Panc1 (cell line): ENCODE data around the gene SH3BP1. TPM values are rescaled to one million over a fixed set of nuclear protein-coding genes. Genes with fewer than 3 reads are reported as not detected.

Experiments used
- ATAC-seq: fragments of 200-7000 bp; cut with Tn5 transposase; 2 replicates; pipeline ENCODE4 v1.9.1; 2020; ENCODE audit warnings: mild to moderate bottlenecking, moderate library complexity
- BruUV-seq: library from RNA; stranded (reverse); fragments of 400-500 nt; replicated peaks from 2 replicates; lab custom pipeline; 2021; lab: Mats Ljungman, UMichigan
- CTCF ChIA-PET: fragments of 300-600 bp; sonication (Branson Sonifier 250); formaldehyde crosslinking; loops from one replicate; lab custom pipeline; 2022; ENCODE audit warnings: antibody characterized with exemption; lab: Charles Lee
- POLR2A ChIA-PET: fragments of 300-600 bp; sonication (Branson Sonifier 250); formaldehyde crosslinking; loops from one replicate; lab custom pipeline; 2022; ENCODE audit warnings: antibody characterized with exemption; lab: Charles Lee
- DNase-seq: peaks from one replicate; pipeline ENCODE4 v3.0.0-alpha.2; 2010; ENCODE audit warnings: low read depth, low spot score
- H3K27ac ChIP-seq: 2 replicates; pipeline ENCODE4 v1.5.1; 2011; ENCODE audit warnings: mild to moderate bottlenecking, low read length, inconsistent platforms
- H3K27me3 ChIP-seq: fragments of 200-500 bp; sonication (Bioruptor generic); 2 replicates; pipeline ENCODE4 v1.6.0; 2014; ENCODE audit warnings: low read length, inconsistent platforms; ENCODE audit not compliant: control insufficient read depth, insufficient read depth
- H3K36me3 ChIP-seq: fragments of 200-500 bp; sonication (Bioruptor generic); 2 replicates; pipeline ENCODE4 v1.5.1; 2014; ENCODE audit warnings: inconsistent platforms, mild to moderate bottlenecking, low read length, moderate library complexity; ENCODE audit not compliant: control insufficient read depth, insufficient read depth
- H3K4me1 ChIP-seq: 2 replicates; pipeline ENCODE4 v1.5.1; 2011; ENCODE audit warnings: inconsistent platforms, mild to moderate bottlenecking, low read length, moderate library complexity; ENCODE audit not compliant: control insufficient read depth, insufficient read depth
- H3K4me3 ChIP-seq, 2 experiments: 2 replicates each; pipeline ENCODE4 v1.5.1; 2011 to 2012; ENCODE audit warnings: low read depth in 2 of 2, low read length in 2 of 2, mild to moderate bottlenecking in 2 of 2, inconsistent platforms in 1 of 2, moderate library complexity in 1 of 2
- H3K9me3 ChIP-seq: fragments of 200-500 bp; sonication (Bioruptor generic); 2 replicates; pipeline ENCODE4 v1.5.1; 2014; ENCODE audit warnings: low read depth, mild to moderate bottlenecking, inconsistent platforms, low read length, moderate library complexity; ENCODE audit not compliant: control insufficient read depth, insufficient read depth
- POLR2AphosphoS5 ChIP-seq: IDR thresholded peaks from 2 replicates; pipeline ENCODE4 v1.6.1; 2012; ENCODE audit warnings: mild to moderate bottlenecking, low read depth, low read length, moderate library complexity
- SIN3A ChIP-seq: IDR thresholded peaks from 2 replicates; pipeline ENCODE4 v1.6.1; 2012; ENCODE audit warnings: low read depth, mild to moderate bottlenecking, low read length, moderate library complexity, borderline replicate concordance; ENCODE audit not compliant: insufficient read depth
- TCF7L2 ChIP-seq: IDR thresholded peaks from 2 replicates; pipeline ENCODE4 v1.6.1; 2011; ENCODE audit warnings: mild to moderate bottlenecking, low read depth, low read length, inconsistent platforms
- in situ Hi-C: cut with HindIII; loops from 2 replicates; pipeline ENCODE4 v1.10.0; 2016; ENCODE audit warnings: low sequenced_read_pairs, low pct_unique_long_range_greater_than_20kb
- intact Hi-C: fragments of 100-400 bp; cut with micrococcal nuclease; formaldehyde crosslinking; loops from one replicate; pipeline ENCODE4 v1.10.0; 2022; ENCODE audit not compliant: unreplicated experiment
- total RNA-seq: library from RNA; stranded (reverse); gene quantifications from one replicate; pipeline ENCODE4 v1.2.1, GENCODE V29; 2021; ENCODE audit not compliant: unreplicated experiment
- TF ChIP-seq, protein P1 (sequence below), 2 experiments: IDR thresholded peaks; 2 replicates each; pipeline ENCODE4 v1.6.1; 2011 to 2012; ENCODE audit warnings: low read depth in 2 of 2, control low read depth in 1 of 2, low read length in 1 of 2, mild to moderate bottlenecking in 1 of 2, moderate library complexity in 1 of 2; ENCODE audit not compliant: insufficient read depth in 1 of 2
- TF ChIP-seq, protein P2 (sequence below): fragments of 450-650 bp; IDR thresholded peaks from 2 replicates; pipeline ENCODE4 v1.5.1; 2017; ENCODE audit warnings: mild to moderate bottlenecking

SH3BP1 gene
- total RNA-seq, 1 experiment from 2014 or later, result 6.8 TPM

DNA sequence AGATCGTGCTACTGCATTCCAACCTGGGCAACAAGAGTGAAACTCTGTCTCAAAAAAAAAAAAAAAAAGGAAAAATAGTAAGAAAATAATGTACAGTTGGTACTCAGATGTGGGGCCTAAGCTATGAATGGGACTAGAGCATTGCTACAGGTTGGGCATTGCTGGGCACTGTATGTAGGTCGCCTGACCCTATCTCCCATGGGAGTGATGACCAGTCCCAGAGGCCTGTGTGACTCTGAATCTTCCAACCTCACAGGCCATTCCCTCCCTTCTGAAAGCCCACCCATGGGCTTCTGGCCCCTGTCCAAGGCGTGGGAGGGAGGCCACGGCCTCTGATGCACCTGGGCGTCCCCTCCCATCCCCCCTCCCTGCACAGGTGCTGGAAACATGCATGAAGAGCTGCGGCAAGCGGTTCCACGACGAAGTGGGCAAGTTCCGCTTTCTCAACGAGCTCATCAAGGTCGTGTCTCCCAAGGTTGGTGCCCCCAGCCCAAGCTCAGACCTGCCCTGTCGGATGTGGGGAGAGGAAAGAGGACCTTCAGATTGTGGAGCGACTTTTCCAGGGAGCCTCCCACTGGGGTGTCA, 21.3 kb upstream of the SH3BP1 start:
- DNase-seq (no peak), ATAC-seq (no peak)
- in situ Hi-C loops (no loop called here), intact Hi-C loops (no loop called here)
- TF ChIP-seq TCF7L2 (no peak), POLR2AphosphoS5 (no peak), SIN3A (no peak)
- TF ChIP-seq, protein P1, sequence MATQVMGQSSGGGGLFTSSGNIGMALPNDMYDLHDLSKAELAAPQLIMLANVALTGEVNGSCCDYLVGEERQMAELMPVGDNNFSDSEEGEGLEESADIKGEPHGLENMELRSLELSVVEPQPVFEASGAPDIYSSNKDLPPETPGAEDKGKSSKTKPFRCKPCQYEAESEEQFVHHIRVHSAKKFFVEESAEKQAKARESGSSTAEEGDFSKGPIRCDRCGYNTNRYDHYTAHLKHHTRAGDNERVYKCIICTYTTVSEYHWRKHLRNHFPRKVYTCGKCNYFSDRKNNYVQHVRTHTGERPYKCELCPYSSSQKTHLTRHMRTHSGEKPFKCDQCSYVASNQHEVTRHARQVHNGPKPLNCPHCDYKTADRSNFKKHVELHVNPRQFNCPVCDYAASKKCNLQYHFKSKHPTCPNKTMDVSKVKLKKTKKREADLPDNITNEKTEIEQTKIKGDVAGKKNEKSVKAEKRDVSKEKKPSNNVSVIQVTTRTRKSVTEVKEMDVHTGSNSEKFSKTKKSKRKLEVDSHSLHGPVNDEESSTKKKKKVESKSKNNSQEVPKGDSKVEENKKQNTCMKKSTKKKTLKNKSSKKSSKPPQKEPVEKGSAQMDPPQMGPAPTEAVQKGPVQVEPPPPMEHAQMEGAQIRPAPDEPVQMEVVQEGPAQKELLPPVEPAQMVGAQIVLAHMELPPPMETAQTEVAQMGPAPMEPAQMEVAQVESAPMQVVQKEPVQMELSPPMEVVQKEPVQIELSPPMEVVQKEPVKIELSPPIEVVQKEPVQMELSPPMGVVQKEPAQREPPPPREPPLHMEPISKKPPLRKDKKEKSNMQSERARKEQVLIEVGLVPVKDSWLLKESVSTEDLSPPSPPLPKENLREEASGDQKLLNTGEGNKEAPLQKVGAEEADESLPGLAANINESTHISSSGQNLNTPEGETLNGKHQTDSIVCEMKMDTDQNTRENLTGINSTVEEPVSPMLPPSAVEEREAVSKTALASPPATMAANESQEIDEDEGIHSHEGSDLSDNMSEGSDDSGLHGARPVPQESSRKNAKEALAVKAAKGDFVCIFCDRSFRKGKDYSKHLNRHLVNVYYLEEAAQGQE (IDR thresholded peaks at IDR 0.05; ENCODE audit: insufficient read depth in 1 of 2, low read depth in 2 of 2, low read length in 1 of 2), result no peak
- TF ChIP-seq, protein P2, sequence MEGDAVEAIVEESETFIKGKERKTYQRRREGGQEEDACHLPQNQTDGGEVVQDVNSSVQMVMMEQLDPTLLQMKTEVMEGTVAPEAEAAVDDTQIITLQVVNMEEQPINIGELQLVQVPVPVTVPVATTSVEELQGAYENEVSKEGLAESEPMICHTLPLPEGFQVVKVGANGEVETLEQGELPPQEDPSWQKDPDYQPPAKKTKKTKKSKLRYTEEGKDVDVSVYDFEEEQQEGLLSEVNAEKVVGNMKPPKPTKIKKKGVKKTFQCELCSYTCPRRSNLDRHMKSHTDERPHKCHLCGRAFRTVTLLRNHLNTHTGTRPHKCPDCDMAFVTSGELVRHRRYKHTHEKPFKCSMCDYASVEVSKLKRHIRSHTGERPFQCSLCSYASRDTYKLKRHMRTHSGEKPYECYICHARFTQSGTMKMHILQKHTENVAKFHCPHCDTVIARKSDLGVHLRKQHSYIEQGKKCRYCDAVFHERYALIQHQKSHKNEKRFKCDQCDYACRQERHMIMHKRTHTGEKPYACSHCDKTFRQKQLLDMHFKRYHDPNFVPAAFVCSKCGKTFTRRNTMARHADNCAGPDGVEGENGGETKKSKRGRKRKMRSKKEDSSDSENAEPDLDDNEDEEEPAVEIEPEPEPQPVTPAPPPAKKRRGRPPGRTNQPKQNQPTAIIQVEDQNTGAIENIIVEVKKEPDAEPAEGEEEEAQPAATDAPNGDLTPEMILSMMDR, result no peak
- H3K27ac ChIP-seq, result no peak overlapping the region
- no peaks in the 10 kb centered on the region for H3K36me3 ChIP-seq
- no peaks in the 10 kb centered on the region for H3K4me1 ChIP-seq
- H3K27me3 ChIP-seq, result no peaks in the 10 kb centered on the region
- BruUV-seq, result TSS peak; percentile 75
- CTCF ChIA-PET, result interaction anchor here (0.5 kb wide), 1 partner anchor 113 kb away, joined by 3 read pairs; no protein-coding TSS in a partner anchor
- H3K9me3 ChIP-seq, result no peaks in the 10 kb centered on the region
- POLR2A ChIA-PET, result interaction anchor here (0.7 kb wide), 1 partner anchor 129 kb away, joined by 9 read pairs; no protein-coding TSS in a partner anchor
- H3K4me3 ChIP-seq, result no peak overlapping the region

DNA sequence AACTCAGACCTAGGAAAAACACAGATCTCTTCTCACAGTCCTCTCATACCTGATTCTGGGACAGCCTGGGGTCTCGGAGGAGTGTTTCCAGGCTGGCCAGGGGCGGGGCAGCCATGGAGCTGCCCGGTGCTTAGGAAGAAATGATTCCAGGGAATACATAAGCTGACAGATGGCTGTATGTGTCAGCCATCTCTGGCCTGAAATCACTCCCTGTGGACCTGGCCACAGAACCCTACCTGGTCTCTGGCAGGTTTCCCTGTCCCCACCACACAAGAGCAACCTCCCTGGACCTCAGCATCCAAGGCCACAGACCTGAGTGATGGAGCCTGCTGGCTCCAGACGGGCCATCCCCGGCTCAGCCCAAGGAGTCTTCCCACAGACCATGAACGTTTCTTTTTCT, 20.8 kb upstream of the SH3BP1 start:
- ChIA-PET POLR2A (no interaction called here), CTCF (no interaction called here)
- no peaks in the 10 kb centered on the region for H3K27me3 ChIP-seq
- H3K4me1 ChIP-seq, result no peaks in the 10 kb centered on the region
- no peaks in the 10 kb centered on the region for H3K9me3 ChIP-seq
- TF ChIP-seq, protein P1 (IDR thresholded peaks at IDR 0.05; ENCODE audit: insufficient read depth in 1 of 2, low read depth in 2 of 2, low read length in 1 of 2), result no peak
- TF ChIP-seq SIN3A, result no peak
- no peak for TF ChIP-seq TCF7L2
- TF ChIP-seq POLR2AphosphoS5, result no peak
- TF ChIP-seq, protein P2, result no peak
- DNase-seq (no peak), ATAC-seq (no peak)
- H3K36me3 ChIP-seq, result no peaks in the 10 kb centered on the region
- intact Hi-C loops (no loop called here), in situ Hi-C loops (no loop called here)
- no TSS peak for BruUV-seq
- no peak overlapping the region for H3K4me3 ChIP-seq
- H3K27ac ChIP-seq, result no peak overlapping the region
